Immature natural killer cell (primary cell): ENCODE results near the gene RRP7A. TPM values are rescaled to one million over a fixed set of nuclear protein-coding genes. Genes with fewer than 3 reads are reported as not detected.
"Not testable (repeated sequence)": the region's sequence is repeated elsewhere in the genome, so short reads cannot be mapped to it uniquely, and the experiment has no call there.

Source experiments
- DNase-seq, 3 donors: peaks; one replicate each; pipeline ENCODE4 v3.0.0; 2022; ENCODE audit warnings: mixed read lengths in 1 of 3
- H3K27ac Mint-ChIP-seq, 6 donors: one replicate each; pipeline ENCODE4 v1.8.0; 2020; ENCODE audit warnings: mixed read lengths in 6 of 6, mild to moderate bottlenecking in 5 of 6, inconsistent platforms in 4 of 6, moderate library complexity in 3 of 6
- H3K27me3 Mint-ChIP-seq, 3 donors: one replicate each; pipeline ENCODE4 v1.8.0; 2020 to 2021; ENCODE audit warnings: low read depth in 3 of 3, mild to moderate bottlenecking in 3 of 3, mixed read lengths in 3 of 3, moderate library complexity in 3 of 3, inconsistent platforms in 1 of 3
- H3K36me3 Mint-ChIP-seq, 3 donors: one replicate each; pipeline ENCODE4 v1.8.0; 2020; ENCODE audit warnings: mixed read lengths in 3 of 3, inconsistent platforms in 2 of 3, mild to moderate bottlenecking in 2 of 3
- H3K4me1 Mint-ChIP-seq, 2 donors: one replicate each; pipeline ENCODE4 v1.8.0; 2020; ENCODE audit warnings: inconsistent platforms in 2 of 2, mild to moderate bottlenecking in 2 of 2, mixed read lengths in 2 of 2, moderate library complexity in 1 of 2
- H3K4me3 Mint-ChIP-seq, 5 donors: one replicate each; pipeline ENCODE4 v1.8.0; 2020; ENCODE audit warnings: mild to moderate bottlenecking in 5 of 5, mixed read lengths in 5 of 5, inconsistent platforms in 3 of 5, moderate library complexity in 3 of 5
- H3K9me3 Mint-ChIP-seq, 6 donors: one replicate each; pipeline ENCODE4 v1.8.0; 2020; ENCODE audit warnings: mild to moderate bottlenecking in 6 of 6, mixed read lengths in 6 of 6, inconsistent platforms in 4 of 6, moderate library complexity in 3 of 6
- polyA plus RNA-seq, 3 donors: library from polyadenylated mRNA; unstranded; fragments of 300-500 nt; fragmentation: Illumina TruSeq; gene quantifications; one replicate each; pipeline ENCODE4 v1.2.3, GENCODE V29; 2021

Gene RRP7A
- polyA plus RNA-seq, 3 donors from 2014 or later: 54.3 to 78.2 (median 62.3) TPM

DNA sequence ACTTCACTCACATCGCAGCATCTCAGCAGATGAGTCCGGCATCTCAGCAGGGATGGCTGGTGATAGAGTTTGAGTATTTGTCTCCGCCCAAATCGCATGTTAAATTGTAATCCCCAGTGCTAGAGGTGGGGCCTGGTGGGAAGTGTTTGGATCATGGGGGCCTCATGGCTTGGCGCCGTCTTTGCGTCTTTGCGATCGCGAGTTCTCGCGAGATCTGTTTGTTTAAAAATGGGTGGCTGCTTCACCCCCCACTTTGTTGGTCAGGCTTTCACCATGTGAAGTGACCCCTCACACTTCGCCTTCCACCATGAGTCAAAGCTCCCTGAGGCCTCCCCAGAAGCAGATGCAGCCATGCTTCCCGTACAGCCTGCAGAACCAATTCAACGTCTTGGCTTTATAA lies 3.0 kb upstream of the RRP7A start:
- Mint-ChIP-seq H3K27me3 (peaks cover 2 to 9% (median 4%) of the 10 kb centered on the region in 3 donors), H3K36me3 (no peaks in the 10 kb centered on the region), H3K27ac (no peak overlapping the region), H3K9me3 (no peaks in the 10 kb centered on the region), H3K4me1 (peaks cover 14 to 15% of the 10 kb centered on the region in 2 donors), H3K4me3 (no peak overlapping the region)
- no peak for DNase-seq

- no peak for DNase-seq
- Mint-ChIP-seq H3K27ac (peak overlapping the region in 2 of 6 donors; percentile 38 to 78), H3K4me1 (peaks cover 14 to 15% of the 10 kb centered on the region in 2 donors), H3K4me3 (peak overlapping the region; percentile 30 to 55 (median 53)), H3K36me3 (no peaks in the 10 kb centered on the region), H3K27me3 (peaks cover 2 to 9% (median 2%) of the 10 kb centered on the region in 3 donors), H3K9me3 (no peaks in the 10 kb centered on the region)
Observed at GRCh38 chr22:42521228-42521546, 1.6 kb upstream of the RRP7A start.

DNA sequence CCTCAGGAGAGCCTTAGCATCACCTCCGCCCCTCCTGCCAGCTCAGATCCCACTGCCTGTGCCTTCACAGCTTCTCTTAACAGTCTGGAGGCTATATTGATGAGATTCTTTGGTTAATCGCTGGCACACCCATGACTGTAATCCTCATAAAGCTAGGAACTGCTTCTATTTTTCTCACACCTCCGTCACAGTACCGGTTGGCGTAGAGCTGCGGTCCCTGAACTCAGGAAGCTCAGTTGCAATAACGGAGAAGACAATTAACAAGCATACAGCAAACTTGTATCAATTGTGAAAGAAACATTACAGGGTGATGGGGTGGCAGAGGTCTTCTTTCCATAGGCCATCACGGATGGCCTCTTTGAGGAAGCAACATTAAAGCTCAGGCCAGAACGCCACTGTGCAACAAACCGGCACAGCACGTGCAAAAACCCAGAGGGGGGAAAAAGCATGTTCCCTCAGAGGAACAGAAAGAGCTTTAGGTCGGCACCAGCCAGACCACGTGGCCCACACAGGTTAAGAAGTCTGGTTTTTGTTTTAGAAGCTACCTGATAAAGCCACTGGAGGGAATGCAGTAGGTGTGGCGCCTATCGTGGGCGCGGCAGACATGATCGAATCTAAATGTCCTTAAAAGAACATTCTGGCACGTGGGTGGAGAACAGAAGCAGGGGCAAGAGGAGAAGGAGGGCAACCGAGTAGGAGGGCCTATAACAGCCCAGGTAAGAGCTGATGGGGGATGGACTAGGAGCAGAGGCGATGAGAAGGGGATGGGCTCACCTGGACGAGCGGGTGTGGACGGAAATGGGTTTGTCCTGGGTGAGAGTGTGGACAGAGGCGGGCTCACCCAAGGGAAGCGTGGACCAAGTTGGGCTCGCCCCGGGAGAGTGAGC lies 715 bp downstream of the RRP7A start:
- not testable (repeated sequence) for H3K27me3 Mint-ChIP-seq, H3K9me3 Mint-ChIP-seq, H3K36me3 Mint-ChIP-seq
- DNase-seq: peak in 1 of 3 donors; percentile 10
- H3K4me3 Mint-ChIP-seq: peak overlapping the region; percentile 90 to 96 (median 94)
- H3K4me1 Mint-ChIP-seq: peaks cover 14 to 16% of the 10 kb centered on the region in 2 donors
- H3K27ac Mint-ChIP-seq: peak overlapping the region; percentile 82 to 93 (median 92)

GRCh38 chr22:42517103-42517502 lies 2.5 kb downstream of the RRP7A start:
- not testable (repeated sequence) for H3K27me3 Mint-ChIP-seq, H3K27ac Mint-ChIP-seq, H3K4me3 Mint-ChIP-seq, H3K36me3 Mint-ChIP-seq, H3K9me3 Mint-ChIP-seq, DNase-seq
- H3K4me1 Mint-ChIP-seq: peaks cover 14 to 16% of the 10 kb centered on the region in 2 donors

GRCh38 chr22:42515896-42516295 lies 3.7 kb downstream of the RRP7A start:
- H3K27ac Mint-ChIP-seq: no peak overlapping the region
- no peaks in the 10 kb centered on the region for H3K36me3 Mint-ChIP-seq
- H3K9me3 Mint-ChIP-seq: no peaks in the 10 kb centered on the region
- DNase-seq: no peak
- H3K4me1 Mint-ChIP-seq: peaks cover 14% of the 10 kb centered on the region in 2 donors
- H3K4me3 Mint-ChIP-seq: no peak overlapping the region
- H3K27me3 Mint-ChIP-seq: peaks cover 0 to 5% (median 2%) of the 10 kb centered on the region in 3 donors

- H3K27me3 Mint-ChIP-seq, H3K27ac Mint-ChIP-seq, H3K36me3 Mint-ChIP-seq: not testable (repeated sequence)
Observed at GRCh38 chr22:42515304-42515703, 4.3 kb downstream of the RRP7A start.

DNA sequence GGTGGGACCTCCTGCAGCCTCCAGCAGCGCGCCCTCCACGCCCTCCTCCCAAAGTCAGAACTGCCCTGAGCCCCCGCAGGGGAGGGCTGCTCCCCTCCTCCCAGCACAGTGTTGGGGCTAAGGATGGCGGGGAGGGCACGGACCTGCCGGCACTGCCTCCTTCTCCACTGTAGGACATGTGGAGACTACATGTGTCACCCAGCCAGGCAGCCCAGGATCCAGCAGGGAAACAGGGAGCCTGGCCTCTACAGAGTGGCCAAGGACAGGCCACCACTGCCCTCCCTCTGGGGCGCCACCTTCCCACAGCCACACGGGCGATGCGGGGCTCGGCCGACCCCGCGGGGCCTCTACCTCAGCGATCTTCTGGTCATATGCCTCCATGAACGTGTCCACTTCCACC lies 5.3 kb downstream of the RRP7A start:
- not testable (repeated sequence) for H3K9me3 Mint-ChIP-seq, H3K36me3 Mint-ChIP-seq, H3K27ac Mint-ChIP-seq, H3K27me3 Mint-ChIP-seq, H3K4me1 Mint-ChIP-seq, DNase-seq, H3K4me3 Mint-ChIP-seq

More at GRCh38 chr22:42515304-42515703, 4.3 kb downstream of the RRP7A start:
- H3K9me3 Mint-ChIP-seq, H3K4me3 Mint-ChIP-seq, DNase-seq: not testable (repeated sequence)
- H3K4me1 Mint-ChIP-seq: peaks cover 13 to 14% of the 10 kb centered on the region in 2 donors

DNA sequence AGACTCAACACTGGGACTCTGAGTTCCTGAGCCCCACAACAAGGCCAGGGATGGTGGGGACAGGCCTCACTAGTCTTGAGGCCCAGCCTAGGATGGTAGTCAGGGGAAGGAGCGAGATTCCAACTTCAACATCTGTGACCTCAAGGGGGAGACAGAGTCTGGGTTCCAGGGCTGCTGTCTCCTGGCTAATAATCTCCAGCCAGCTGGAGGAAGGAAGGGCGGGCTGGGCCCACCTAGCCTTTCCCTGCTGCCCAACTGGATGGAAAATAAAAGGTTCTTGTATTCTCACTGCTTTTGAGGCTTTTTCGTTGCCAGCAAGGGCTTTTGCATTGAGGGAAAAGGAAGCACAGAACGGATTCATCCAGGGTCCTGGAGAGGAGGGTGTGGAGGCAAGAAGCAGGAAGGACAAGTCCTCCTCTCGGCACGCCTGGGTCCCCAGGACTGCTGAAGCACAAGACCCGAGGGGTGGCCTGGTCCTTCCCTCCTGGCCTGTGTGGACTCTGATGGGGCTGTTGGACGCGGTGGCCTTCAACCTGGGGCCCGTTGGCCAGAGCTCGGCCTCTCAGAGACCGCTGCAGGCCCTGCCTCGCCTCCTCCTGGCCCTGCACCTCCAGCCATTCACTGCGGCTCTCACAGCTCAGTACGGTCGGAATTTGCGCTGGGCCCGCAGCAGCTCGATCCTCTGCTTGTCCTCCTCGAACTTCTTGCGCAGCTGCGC lies 7.2 kb downstream of the RRP7A start:
- not testable (repeated sequence) for H3K9me3 Mint-ChIP-seq, H3K4me3 Mint-ChIP-seq, H3K36me3 Mint-ChIP-seq, DNase-seq, H3K4me1 Mint-ChIP-seq, H3K27ac Mint-ChIP-seq, H3K27me3 Mint-ChIP-seq

DNA sequence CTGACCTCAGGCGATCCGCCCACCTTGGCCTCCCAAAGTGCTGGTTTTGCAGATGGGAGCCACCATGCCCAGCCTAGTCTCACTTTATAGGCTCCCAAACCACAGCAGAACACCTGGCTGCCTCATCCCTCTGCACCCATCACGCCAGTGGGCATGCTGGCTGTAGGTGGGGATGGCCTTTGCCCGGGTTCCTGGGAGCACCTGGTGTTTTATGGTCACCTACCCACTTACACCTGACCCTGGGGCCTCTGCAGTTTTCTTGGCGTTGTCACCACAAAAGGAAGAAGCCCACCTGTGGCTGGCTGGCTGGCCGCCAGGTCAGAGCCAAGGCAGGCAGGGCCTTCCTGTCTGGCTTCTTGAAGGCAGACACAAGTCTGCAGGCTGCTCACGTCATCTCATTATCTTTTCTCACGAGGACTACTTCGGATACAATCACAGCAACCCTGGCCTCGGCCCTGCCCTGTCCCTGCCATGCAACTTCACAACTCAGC lies 8.2 kb downstream of the RRP7A start:
- peaks cover 0 to 1% of the 10 kb centered on the region in 2 donors for H3K4me1 Mint-ChIP-seq
- no peaks in the 10 kb centered on the region for H3K9me3 Mint-ChIP-seq
- no peaks in the 10 kb centered on the region for H3K36me3 Mint-ChIP-seq
- DNase-seq: no peak
- H3K27ac Mint-ChIP-seq: no peak overlapping the region
- H3K4me3 Mint-ChIP-seq: no peak overlapping the region
- H3K27me3 Mint-ChIP-seq: peaks cover 0 to 1% (median 0%) of the 10 kb centered on the region in 3 donors

- Mint-ChIP-seq H3K9me3 (no peaks in the 10 kb centered on the region), H3K27ac (no peak overlapping the region), H3K27me3 (peaks cover 0 to 1% (median 0%) of the 10 kb centered on the region in 3 donors), H3K36me3 (no peaks in the 10 kb centered on the region), H3K4me1 (no peaks in the 10 kb centered on the region), H3K4me3 (no peak overlapping the region)
- no peak for DNase-seq
Observed at GRCh38 chr22:42509548-42509947, 10.0 kb downstream of the RRP7A start.

- not testable (repeated sequence) for H3K27me3 Mint-ChIP-seq, H3K9me3 Mint-ChIP-seq, DNase-seq, H3K36me3 Mint-ChIP-seq, H3K4me1 Mint-ChIP-seq, H3K4me3 Mint-ChIP-seq, H3K27ac Mint-ChIP-seq
Observed at GRCh38 chr22:42508975-42509364, 10.6 kb downstream of the RRP7A start.

GRCh38 chr22:42508327-42508974 lies 11.1 kb downstream of the RRP7A start:
- not testable (repeated sequence) for H3K4me1 Mint-ChIP-seq, H3K36me3 Mint-ChIP-seq, H3K9me3 Mint-ChIP-seq, DNase-seq, H3K27me3 Mint-ChIP-seq, H3K4me3 Mint-ChIP-seq
- H3K27ac Mint-ChIP-seq: peak overlapping the region in 1 of 6 donors; percentile 18

DNA sequence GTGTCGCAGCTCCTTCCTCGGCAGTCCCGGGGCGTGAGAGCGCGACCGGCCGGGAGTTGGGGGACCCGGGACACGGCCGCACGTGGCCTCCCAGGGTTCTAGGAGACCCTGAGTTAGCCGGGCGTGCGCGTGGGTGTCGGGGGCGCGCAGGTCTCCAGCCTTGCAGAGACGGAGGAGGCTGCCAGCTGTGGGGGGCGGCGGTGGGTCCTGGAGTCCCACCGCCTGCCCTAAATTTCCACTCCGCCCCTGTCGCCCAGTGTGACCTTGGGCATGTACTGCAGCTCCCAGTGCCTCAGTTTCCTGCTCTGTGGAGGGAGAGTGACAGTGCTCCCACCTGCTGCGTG lies 18.8 kb downstream of the RRP7A start:
- H3K4me1 Mint-ChIP-seq: peaks cover 0 to 6% of the 10 kb centered on the region in 2 donors
- peak overlapping the region; percentile 21 to 76 (median 68) for H3K4me3 Mint-ChIP-seq
- peaks cover 0 to 3% (median 0%) of the 10 kb centered on the region in 3 donors for H3K27me3 Mint-ChIP-seq
- H3K27ac Mint-ChIP-seq: no peak overlapping the region
- no peak for DNase-seq
- no peaks in the 10 kb centered on the region for H3K36me3 Mint-ChIP-seq
- H3K9me3 Mint-ChIP-seq: peaks cover 0 to 1% (median 0%) of the 10 kb centered on the region in 6 donors
